Sigmoid colon (tissue), 4 donors: ENCODE results near the gene ACTL7A.

ENCODE experiments used
- EP300 ChIP-seq, 4 donors: sonication (generic); formaldehyde crosslinking; IDR thresholded peaks; one replicate each; pipeline ENCODE4 v1.6.1; 2017; ENCODE audit warnings: antibody characterized with exemption in 4 of 4
- POLR2A ChIP-seq, 2 donors: fragments of 450-650 bp; IDR thresholded peaks; one replicate each; pipeline ENCODE4 v1.6.1; 2016; ENCODE audit warnings: antibody characterized with exemption in 2 of 2, mild to moderate bottlenecking in 2 of 2, moderate library complexity in 2 of 2
- TF ChIP-seq, protein P1 (sequence below), 4 experiments: fragments of 450-650 bp in 3 of 4; fragments of 200-600 bp in 1 of 4; IDR thresholded peaks; one replicate each; pipeline ENCODE4 v1.5.1; 2016 to 2019; ENCODE audit warnings: antibody characterized with exemption in 4 of 4, mild to moderate bottlenecking in 3 of 4, moderate library complexity in 2 of 4

DNA sequence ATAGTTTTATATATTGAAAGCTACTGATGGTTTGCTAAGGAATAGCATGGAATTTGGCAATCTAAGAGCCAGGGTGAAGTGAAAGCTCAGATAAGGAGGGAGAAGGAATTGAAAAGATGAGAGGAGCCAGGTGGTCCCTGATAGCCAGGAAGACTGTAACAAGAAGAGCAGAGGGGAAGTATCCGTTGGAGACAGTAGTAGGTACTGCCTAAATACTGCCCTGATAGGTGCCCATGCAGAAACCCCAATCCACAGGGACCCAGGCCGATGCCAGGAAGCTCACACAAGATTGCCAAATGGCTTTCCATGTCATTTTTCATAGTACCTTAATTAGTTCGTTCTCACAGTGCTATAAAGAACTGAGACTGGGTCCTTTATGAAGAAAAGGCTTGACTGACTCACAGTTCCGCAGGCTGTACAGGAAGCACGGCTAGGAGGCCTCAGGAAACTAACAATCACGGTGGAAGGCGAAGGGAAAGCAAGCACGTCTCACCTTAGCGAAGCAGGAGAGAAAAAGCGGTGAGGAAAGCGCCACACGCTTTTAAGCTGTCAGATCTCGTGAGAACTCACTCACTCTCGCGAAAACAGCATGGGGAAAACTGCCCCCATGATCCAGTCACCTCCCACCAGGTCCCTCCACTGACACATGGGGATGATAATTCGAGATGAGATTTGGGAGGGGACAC is 19.3 kb upstream of the ACTL7A start:
- TF ChIP-seq POLR2A (IDR thresholded peaks at IDR 0.05), result no peak
- TF ChIP-seq, protein P1, sequence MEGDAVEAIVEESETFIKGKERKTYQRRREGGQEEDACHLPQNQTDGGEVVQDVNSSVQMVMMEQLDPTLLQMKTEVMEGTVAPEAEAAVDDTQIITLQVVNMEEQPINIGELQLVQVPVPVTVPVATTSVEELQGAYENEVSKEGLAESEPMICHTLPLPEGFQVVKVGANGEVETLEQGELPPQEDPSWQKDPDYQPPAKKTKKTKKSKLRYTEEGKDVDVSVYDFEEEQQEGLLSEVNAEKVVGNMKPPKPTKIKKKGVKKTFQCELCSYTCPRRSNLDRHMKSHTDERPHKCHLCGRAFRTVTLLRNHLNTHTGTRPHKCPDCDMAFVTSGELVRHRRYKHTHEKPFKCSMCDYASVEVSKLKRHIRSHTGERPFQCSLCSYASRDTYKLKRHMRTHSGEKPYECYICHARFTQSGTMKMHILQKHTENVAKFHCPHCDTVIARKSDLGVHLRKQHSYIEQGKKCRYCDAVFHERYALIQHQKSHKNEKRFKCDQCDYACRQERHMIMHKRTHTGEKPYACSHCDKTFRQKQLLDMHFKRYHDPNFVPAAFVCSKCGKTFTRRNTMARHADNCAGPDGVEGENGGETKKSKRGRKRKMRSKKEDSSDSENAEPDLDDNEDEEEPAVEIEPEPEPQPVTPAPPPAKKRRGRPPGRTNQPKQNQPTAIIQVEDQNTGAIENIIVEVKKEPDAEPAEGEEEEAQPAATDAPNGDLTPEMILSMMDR (IDR thresholded peaks at IDR 0.05), result no peak
- TF ChIP-seq EP300 (IDR thresholded peaks at IDR 0.05), result no peak
